PFSK-1 (cell line): ENCODE results near the gene CFAP53.

ENCODE experiments used
- FOXP2 ChIP-seq: optimal IDR thresholded peaks from 2 replicates; pipeline ENCODE3; 2011; ENCODE audit warnings: borderline replicate concordance, control low read depth, inconsistent platforms; ENCODE audit not compliant: insufficient read depth; ENCODE audit errors: extremely low read length, extremely low read depth
- POLR2AphosphoS5 ChIP-seq: IDR thresholded peaks from 2 replicates; pipeline ENCODE4 v1.6.1; 2012; ENCODE audit warnings: low read depth, mild to moderate bottlenecking, control low read depth, low read length, moderate library complexity
- REST ChIP-seq, 2 experiments: IDR thresholded peaks; 2 replicates each; pipeline versions ENCODE4 v1.6.1 to v1.8.0; 2011 to 2012; ENCODE audit warnings: low read depth in 2 of 2, low read length in 2 of 2, control low read depth in 1 of 2, inconsistent platforms in 1 of 2, mild to moderate bottlenecking in 1 of 2, moderate library complexity in 1 of 2; ENCODE audit not compliant: insufficient read depth in 1 of 2
- SIN3A ChIP-seq: IDR thresholded peaks from 2 replicates; pipeline ENCODE4 v1.6.1; 2012; ENCODE audit warnings: mild to moderate bottlenecking, low read length, moderate library complexity, borderline replicate concordance; ENCODE audit not compliant: insufficient read depth
- TAF1 ChIP-seq: IDR thresholded peaks from 2 replicates; pipeline ENCODE4 v1.6.1; 2012; ENCODE audit warnings: low read length, control low read depth, borderline replicate concordance; ENCODE audit not compliant: insufficient read depth

The CFAP53 gene

GRCh38 chr18:50274941-50275340 is 8.6 kb upstream of the CFAP53 start:
- TF ChIP-seq FOXP2: no peak
- TF ChIP-seq POLR2AphosphoS5: no peak
- TF ChIP-seq TAF1: no peak
- TF ChIP-seq SIN3A: no peak
- no peak for TF ChIP-seq REST (IDR thresholded peaks at IDR 0.05; ENCODE audit: insufficient read depth in 1 of 2, low read depth in 2 of 2, low read length in 2 of 2)

DNA sequence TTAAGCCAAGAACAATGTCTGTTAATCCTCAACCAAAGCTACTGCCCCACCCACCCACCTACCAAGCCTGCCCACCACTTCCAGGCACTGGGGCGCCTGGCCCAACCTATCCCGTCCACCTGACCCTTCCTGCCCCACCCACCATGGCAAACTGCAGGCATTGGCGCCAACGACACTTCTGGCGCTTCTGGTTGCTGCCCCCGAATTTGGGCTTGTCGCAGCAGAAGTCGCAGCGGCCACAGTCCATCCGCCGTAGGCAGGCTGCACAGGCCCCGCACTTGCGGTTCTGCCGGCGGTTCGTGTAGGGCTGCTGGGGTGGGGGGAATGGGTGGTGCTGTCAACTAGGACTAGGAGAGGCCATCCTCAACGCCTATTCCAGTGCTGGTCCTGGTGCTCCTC is 7.7 kb upstream of the CFAP53 start:
- TF ChIP-seq TAF1: no peak
- no peak for TF ChIP-seq SIN3A
- no peak for TF ChIP-seq POLR2AphosphoS5
- no peak for TF ChIP-seq REST (IDR thresholded peaks at IDR 0.05; ENCODE audit: insufficient read depth in 1 of 2, low read depth in 2 of 2, low read length in 2 of 2)
- TF ChIP-seq FOXP2: no peak

- TF ChIP-seq TAF1 (no peak), FOXP2 (no peak), SIN3A (no peak), REST (IDR thresholded peaks at IDR 0.05; ENCODE audit: insufficient read depth in 1 of 2, low read depth in 2 of 2, low read length in 2 of 2) (no peak), POLR2AphosphoS5 (no peak)
Observed at GRCh38 chr18:50273203-50274043, 7.1 kb upstream of the CFAP53 start.

DNA sequence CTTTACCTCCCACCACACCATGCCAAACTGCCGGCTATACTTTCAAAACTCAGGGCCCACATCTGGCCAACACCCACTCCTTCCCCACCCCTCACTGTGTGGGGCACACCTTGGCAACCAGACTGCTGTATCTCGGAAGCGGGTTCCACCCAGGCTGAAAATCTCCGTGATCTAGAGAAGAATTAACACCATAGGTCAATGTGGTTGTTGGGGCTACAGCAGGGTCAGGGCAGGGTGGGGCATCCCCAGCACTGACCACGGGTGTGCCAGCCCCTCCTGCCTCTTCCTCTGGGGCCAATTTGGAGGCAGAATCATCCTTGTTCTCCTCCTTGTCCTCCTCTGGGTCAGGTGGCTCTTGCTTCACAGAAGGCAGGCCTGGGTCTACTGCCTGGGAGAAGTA is 6.3 kb upstream of the CFAP53 start:
- TF ChIP-seq SIN3A: no peak
- no peak for TF ChIP-seq TAF1
- TF ChIP-seq POLR2AphosphoS5: no peak
- no peak for TF ChIP-seq FOXP2
- TF ChIP-seq REST (IDR thresholded peaks at IDR 0.05; ENCODE audit: insufficient read depth in 1 of 2, low read depth in 2 of 2, low read length in 2 of 2): no peak
